ENCODE results near the gene OSMR.

DNA sequence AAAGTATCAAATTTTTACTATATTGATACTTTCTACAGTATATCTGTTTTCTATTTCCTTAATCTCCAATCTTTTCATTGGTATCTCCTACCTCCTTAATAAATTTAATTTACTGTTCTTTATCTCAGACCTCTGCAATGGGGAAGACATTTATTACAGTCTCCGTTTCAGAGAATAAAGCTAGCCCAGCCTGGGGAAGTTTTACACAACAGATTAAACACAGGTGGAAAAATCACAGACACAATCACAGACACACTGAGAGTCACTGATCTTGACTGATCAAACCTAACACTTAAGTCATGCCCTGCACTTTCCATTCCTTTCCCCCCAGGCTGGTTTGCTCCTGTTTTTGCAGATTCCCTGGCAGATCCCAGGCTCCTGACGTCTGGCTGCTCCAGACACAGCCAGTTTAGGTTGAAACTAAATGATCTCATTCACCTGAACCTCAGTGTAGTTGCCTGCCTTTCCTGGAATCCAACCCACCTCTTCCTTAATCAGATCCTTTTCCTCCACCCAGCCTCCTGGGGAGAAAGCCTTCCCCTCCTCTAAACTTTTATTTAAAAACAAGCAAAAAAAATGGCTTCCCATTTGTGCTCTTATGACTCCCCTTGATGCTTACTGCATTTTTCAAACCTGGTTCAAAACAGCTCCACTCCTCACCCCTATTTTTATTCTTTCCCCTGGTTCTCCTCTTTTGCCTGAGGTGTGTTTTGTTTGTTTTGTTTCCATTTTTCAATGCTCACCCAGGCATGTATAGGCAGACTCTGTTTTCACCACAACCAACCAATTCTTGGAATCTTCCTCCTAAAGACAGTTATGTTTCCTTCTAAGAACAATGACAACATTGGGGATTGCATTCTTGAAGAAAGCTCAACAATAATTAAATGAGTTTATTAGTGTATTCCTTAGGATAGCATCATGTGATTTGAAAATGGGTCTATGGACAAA lies 29.5 kb upstream of the OSMR start:
- TF ChIP-seq TAF1 (IDR thresholded peaks at IDR 0.05; ENCODE audit: borderline replicate concordance, insufficient read depth, low read length), result no peak
- TF ChIP-seq POLR2AphosphoS5 (IDR thresholded peaks at IDR 0.05; ENCODE audit: low read depth, low read length), result no peak
- TF ChIP-seq SIN3A (IDR thresholded peaks at IDR 0.05; ENCODE audit: borderline replicate concordance, insufficient read depth, low read length), result no peak
- no peak for TF ChIP-seq FOXP2 (optimal IDR thresholded peaks at IDR 0.05; ENCODE audit: borderline replicate concordance, extremely low read depth, extremely low read length, insufficient read depth)
- TF ChIP-seq, protein P1, sequence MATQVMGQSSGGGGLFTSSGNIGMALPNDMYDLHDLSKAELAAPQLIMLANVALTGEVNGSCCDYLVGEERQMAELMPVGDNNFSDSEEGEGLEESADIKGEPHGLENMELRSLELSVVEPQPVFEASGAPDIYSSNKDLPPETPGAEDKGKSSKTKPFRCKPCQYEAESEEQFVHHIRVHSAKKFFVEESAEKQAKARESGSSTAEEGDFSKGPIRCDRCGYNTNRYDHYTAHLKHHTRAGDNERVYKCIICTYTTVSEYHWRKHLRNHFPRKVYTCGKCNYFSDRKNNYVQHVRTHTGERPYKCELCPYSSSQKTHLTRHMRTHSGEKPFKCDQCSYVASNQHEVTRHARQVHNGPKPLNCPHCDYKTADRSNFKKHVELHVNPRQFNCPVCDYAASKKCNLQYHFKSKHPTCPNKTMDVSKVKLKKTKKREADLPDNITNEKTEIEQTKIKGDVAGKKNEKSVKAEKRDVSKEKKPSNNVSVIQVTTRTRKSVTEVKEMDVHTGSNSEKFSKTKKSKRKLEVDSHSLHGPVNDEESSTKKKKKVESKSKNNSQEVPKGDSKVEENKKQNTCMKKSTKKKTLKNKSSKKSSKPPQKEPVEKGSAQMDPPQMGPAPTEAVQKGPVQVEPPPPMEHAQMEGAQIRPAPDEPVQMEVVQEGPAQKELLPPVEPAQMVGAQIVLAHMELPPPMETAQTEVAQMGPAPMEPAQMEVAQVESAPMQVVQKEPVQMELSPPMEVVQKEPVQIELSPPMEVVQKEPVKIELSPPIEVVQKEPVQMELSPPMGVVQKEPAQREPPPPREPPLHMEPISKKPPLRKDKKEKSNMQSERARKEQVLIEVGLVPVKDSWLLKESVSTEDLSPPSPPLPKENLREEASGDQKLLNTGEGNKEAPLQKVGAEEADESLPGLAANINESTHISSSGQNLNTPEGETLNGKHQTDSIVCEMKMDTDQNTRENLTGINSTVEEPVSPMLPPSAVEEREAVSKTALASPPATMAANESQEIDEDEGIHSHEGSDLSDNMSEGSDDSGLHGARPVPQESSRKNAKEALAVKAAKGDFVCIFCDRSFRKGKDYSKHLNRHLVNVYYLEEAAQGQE (IDR thresholded peaks at IDR 0.05; ENCODE audit: insufficient read depth in 1 of 2, low read depth in 2 of 2, low read length in 2 of 2), result no peak
